T-helper 17 cell (primary cell): Measurements from ENCODE around the gene ACOT7. TPM values are rescaled to one million over a fixed set of nuclear protein-coding genes. Genes with fewer than 3 reads are reported as not detected.
"Not testable (repeated sequence)": the region's sequence is repeated elsewhere in the genome, so short reads cannot be mapped to it uniquely, and the experiment has no call there.

Experiments
- ATAC-seq: fragments of 150-1000 bp; cut with Tn5 transposase; 2 replicates; pipeline ENCODE4 v1.10.0; 2021; ENCODE audit warnings: mild to moderate bottlenecking, moderate library complexity
- DNase-seq, 3 donors: peaks; one replicate each; pipeline versions ENCODE4 v3.0.0 to v3.0.0-alpha.2; 2020 to 2021
- H3K9me3 ChIP-seq: one replicate; pipeline ENCODE4 v1.7.0; 2013; ENCODE audit warnings: low read length, mild to moderate bottlenecking; ENCODE audit not compliant: control insufficient read depth, poor library complexity, severe bottlenecking
- H3K27ac Mint-ChIP-seq: one replicate; pipeline ENCODE4 v1.8.0; 2022; ENCODE audit warnings: mild to moderate bottlenecking, moderate library complexity, mixed read lengths
- H3K27me3 Mint-ChIP-seq: one replicate; pipeline ENCODE4 v1.8.0; 2022; ENCODE audit warnings: mixed read lengths
- H3K36me3 Mint-ChIP-seq: one replicate; pipeline ENCODE4 v1.8.0; 2022; ENCODE audit warnings: low read depth, mixed read lengths
- H3K4me1 Mint-ChIP-seq: one replicate; pipeline ENCODE4 v1.8.0; 2022; ENCODE audit warnings: mild to moderate bottlenecking, mixed read lengths
- H3K4me3 Mint-ChIP-seq: one replicate; pipeline ENCODE4 v1.8.0; 2022; ENCODE audit warnings: mild to moderate bottlenecking, moderate library complexity, mixed read lengths
- total RNA-seq, 4 donors: library from RNA in 2 of 4; stranded (reverse) in 2 of 4; gene quantifications; one replicate each; pipeline ENCODE4 v1.2.3 and lab custom pipeline; 2022 to 2026

Gene ACOT7
- total RNA-seq, 2 donors from 2014 or later, result 4.9 to 7.1 TPM

- Mint-ChIP-seq H3K27me3 (peaks cover 10% of the 10 kb centered on the region), H3K36me3 (no peaks in the 10 kb centered on the region), H3K4me1 (peaks cover 15% of the 10 kb centered on the region), H3K27ac (peak overlapping the region; percentile 79), H3K4me3 (peak overlapping the region; percentile 91)
- no peaks in the 10 kb centered on the region for H3K9me3 ChIP-seq
- ATAC-seq (no peak), DNase-seq (no peak)
Observed at GRCh38 chr1:6234502-6235295, 158.9 kb downstream of the ACOT7 start.

DNA sequence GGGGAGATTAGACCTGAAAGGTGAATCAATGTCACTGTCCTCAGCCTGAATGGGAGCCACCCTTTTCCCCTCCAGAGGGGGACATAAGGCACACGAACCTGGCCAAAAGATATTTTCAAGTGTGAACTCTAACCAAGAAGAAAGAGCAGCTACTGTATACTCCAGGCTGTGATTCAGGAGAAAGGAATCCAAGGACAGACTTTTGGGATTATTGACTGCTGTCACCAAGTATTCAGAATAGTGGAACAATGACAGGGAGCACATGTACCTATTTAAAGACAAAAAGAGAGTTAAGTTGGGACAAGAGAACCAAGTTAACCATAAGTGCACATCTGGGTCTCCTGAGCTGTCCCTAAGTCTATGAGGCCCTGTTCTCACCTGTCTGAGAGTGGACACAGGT is 160.2 kb downstream of the ACOT7 start:
- no peak for DNase-seq
- Mint-ChIP-seq H3K4me3 (peak overlapping the region; percentile 36), H3K27me3 (no peaks in the 10 kb centered on the region), H3K27ac (no peak overlapping the region), H3K36me3 (no peaks in the 10 kb centered on the region), H3K4me1 (peaks cover 15% of the 10 kb centered on the region)
- no peaks in the 10 kb centered on the region for H3K9me3 ChIP-seq
- no peak for ATAC-seq

- H3K27me3 Mint-ChIP-seq, result no peaks in the 10 kb centered on the region
- ATAC-seq, result no peak
- DNase-seq, result no peak
- H3K27ac Mint-ChIP-seq, result no peak overlapping the region
- no peaks in the 10 kb centered on the region for H3K9me3 ChIP-seq
- no peak overlapping the region for H3K4me3 Mint-ChIP-seq
- peaks cover 7% of the 10 kb centered on the region for H3K4me1 Mint-ChIP-seq
- H3K36me3 Mint-ChIP-seq, result peaks cover 3% of the 10 kb centered on the region
Observed at GRCh38 chr1:6225651-6226050, 167.9 kb downstream of the ACOT7 start.

DNA sequence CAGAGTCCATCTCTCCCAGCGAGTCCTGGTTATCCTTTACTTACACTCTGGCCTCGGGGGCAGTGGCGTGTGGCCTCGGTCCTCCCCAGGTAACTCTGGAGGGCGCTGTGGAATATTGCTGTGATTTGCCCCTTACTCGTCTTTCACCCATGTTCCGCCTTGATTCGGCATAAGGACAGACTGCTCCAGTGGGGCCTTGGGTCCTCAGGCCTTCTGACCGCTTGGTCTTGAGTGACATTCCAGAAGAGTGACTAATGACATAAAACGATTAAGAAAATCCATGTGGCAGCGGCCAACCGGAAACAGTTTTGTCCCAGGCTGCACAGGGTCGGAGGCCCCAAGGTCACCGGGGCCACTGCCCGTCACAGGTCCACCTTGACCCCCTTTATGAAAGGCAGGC is 168.8 kb downstream of the ACOT7 start:
- H3K27me3 Mint-ChIP-seq, result no peaks in the 10 kb centered on the region

GRCh38 chr1:6223617-6224016 is 169.9 kb downstream of the ACOT7 start:
- peaks cover 7% of the 10 kb centered on the region for H3K4me1 Mint-ChIP-seq
- no peaks in the 10 kb centered on the region for H3K27me3 Mint-ChIP-seq
- no peaks in the 10 kb centered on the region for H3K9me3 ChIP-seq
- H3K27ac Mint-ChIP-seq, result no peak overlapping the region
- peaks cover 3% of the 10 kb centered on the region for H3K36me3 Mint-ChIP-seq
- no peak for ATAC-seq
- DNase-seq, result no peak
- no peak overlapping the region for H3K4me3 Mint-ChIP-seq

More for the DNA sequence above, 168.8 kb downstream of the ACOT7 start:
- no peak overlapping the region for H3K4me3 Mint-ChIP-seq
- no peaks in the 10 kb centered on the region for H3K9me3 ChIP-seq
- DNase-seq (no peak), ATAC-seq (no peak)
- H3K4me1 Mint-ChIP-seq, result peaks cover 7% of the 10 kb centered on the region
- no peak overlapping the region for H3K27ac Mint-ChIP-seq
- H3K36me3 Mint-ChIP-seq, result peaks cover 3% of the 10 kb centered on the region

DNA sequence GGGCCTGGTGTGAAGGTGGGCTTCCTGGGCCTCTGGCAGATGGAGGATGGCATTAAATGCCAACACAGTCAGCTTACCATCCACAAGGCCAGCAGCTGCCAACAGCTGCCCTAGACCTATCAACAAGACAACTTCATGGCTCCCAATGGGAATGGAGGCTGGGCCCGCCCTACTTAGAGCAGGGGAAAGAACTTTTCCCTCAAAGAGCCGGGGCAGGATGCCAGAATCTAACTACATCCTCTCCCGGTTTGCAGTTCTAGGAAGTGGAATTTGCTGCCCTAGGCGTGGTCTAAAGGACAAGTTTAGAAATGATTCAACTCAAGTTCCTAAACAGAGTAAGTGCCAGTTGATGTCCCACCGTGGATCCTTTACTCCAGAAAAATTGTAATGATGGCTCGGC is 170.9 kb downstream of the ACOT7 start:
- peaks cover 3% of the 10 kb centered on the region for H3K36me3 Mint-ChIP-seq
- DNase-seq, result no peak
- H3K4me1 Mint-ChIP-seq, result peaks cover 7% of the 10 kb centered on the region
- H3K27me3 Mint-ChIP-seq, result no peaks in the 10 kb centered on the region
- no peak for ATAC-seq
- no peak overlapping the region for H3K27ac Mint-ChIP-seq
- H3K4me3 Mint-ChIP-seq, result no peak overlapping the region
- no peaks in the 10 kb centered on the region for H3K9me3 ChIP-seq

DNA sequence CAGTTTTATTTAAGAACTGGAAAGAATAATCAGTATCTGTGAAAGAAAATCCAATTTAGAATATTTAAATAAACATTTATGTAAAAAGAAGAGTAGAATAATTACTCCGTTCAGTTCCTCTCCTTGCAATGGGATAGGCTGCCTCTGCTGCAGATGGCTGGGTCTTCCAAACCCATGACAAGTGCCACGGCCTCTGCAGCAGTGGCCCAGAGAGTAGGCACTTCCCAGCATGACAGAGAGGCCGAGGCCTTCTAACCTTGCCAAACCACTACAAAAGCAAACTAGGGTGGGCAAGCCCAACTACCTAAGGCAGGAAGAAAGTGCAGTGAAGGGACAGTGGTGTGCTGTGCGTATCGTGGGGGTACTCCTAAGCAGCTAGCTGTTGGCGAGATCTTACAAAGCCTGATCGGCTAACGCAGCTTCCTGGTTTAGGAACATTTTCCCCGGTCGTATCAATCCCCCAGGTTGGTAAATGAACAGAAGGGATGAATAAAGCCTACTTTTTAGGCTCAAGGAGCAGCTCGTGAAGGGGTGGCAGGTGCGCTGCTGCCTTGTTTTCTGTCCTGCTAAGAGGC is 172.3 kb downstream of the ACOT7 start:
- DNase-seq (no peak), ATAC-seq (no peak)
- H3K27ac Mint-ChIP-seq, result no peak overlapping the region
- H3K4me1 Mint-ChIP-seq, result peaks cover 5% of the 10 kb centered on the region
- H3K27me3 Mint-ChIP-seq, result no peaks in the 10 kb centered on the region
- H3K9me3 ChIP-seq, result no peaks in the 10 kb centered on the region
- H3K36me3 Mint-ChIP-seq, result peaks cover under 1% of the 10 kb centered on the region
- H3K4me3 Mint-ChIP-seq, result no peak overlapping the region

DNA sequence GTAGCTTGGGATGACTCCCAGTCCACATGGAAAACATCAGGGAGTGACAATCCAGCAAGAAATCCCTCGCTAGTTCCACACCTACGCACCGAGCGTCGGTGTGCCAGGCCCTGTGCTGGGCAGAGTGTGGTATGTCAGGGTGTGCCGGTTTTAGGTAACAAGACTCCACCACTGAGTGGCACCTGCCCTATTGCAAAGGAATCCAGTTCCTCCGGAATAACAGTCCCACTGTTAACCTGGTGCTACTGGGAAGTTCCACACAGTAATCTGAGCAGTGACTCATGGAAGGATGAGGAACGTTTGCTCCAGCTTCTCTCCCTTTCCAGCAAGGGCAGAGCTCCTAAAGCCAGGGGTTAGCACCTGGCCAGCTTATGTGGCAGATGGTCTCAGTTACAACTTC is 173.3 kb downstream of the ACOT7 start:
- Mint-ChIP-seq H3K4me3 (no peak overlapping the region), H3K36me3 (no peaks in the 10 kb centered on the region), H3K27me3 (no peaks in the 10 kb centered on the region), H3K4me1 (no peaks in the 10 kb centered on the region), H3K27ac (no peak overlapping the region)
- DNase-seq, result no peak
- no peaks in the 10 kb centered on the region for H3K9me3 ChIP-seq
- ATAC-seq, result no peak

DNA sequence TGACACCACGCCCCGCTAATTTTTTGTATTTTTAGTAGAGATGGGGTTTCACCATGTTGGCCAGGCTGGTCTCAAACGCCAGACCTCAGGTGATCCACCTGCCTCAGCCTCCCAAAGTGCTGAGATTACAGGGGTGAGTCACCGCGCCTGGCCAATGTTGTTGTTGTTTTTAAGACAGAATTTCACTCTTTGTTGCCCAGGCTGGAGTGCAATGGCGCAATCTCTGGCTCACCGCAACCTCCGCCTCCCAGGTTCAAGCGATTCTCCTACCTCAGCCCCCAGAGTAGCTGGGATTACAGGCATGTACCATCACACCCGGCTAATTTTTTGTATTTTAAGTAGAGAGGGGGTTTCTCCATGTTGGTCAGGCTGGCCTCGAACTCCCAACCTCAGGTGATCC is 173.9 kb downstream of the ACOT7 start:
- not testable (repeated sequence) for H3K36me3 Mint-ChIP-seq, H3K27ac Mint-ChIP-seq, H3K4me1 Mint-ChIP-seq, ATAC-seq, DNase-seq, H3K27me3 Mint-ChIP-seq, H3K4me3 Mint-ChIP-seq, H3K9me3 ChIP-seq

GRCh38 chr1:6218375-6219164 is 175.0 kb downstream of the ACOT7 start:
- H3K4me3 Mint-ChIP-seq, result no peak overlapping the region
- H3K36me3 Mint-ChIP-seq, result no peaks in the 10 kb centered on the region
- no peaks in the 10 kb centered on the region for H3K9me3 ChIP-seq
- no peak overlapping the region for H3K27ac Mint-ChIP-seq
- ATAC-seq, result no peak
- no peak for DNase-seq
- H3K4me1 Mint-ChIP-seq, result no peaks in the 10 kb centered on the region
- no peaks in the 10 kb centered on the region for H3K27me3 Mint-ChIP-seq

Other genes with a start within 250 kb of the ACOT7 start
- under 1 TPM; 0.12 to 0.63 TPM for gene CHD5, start 213.4 kb downstream of the ACOT7 start, total RNA-seq
- 100 to 1,000 TPM; 510 to 543 TPM for gene RPL22, start 194.2 kb downstream of the ACOT7 start, total RNA-seq
- gene RNF207, start 187.6 kb downstream of the ACOT7 start, total RNA-seq, result 10 to 100 TPM; 17.7 to 25.9 TPM
- 10 to 100 TPM in 1 of 2 donors, 1 to 10 TPM in 1; 9.8 to 10.2 TPM for gene ICMT, start 157.8 kb downstream of the ACOT7 start, total RNA-seq
- gene HES3, start 149.6 kb downstream of the ACOT7 start, total RNA-seq, result not detected
- gene GPR153, start 132.7 kb downstream of the ACOT7 start, total RNA-seq, result under 1 TPM; 0.23 to 0.37 TPM
- not detected for gene HES2, start 26.2 kb upstream of the ACOT7 start, total RNA-seq
- 10 to 100 TPM; 13.2 to 15.7 TPM for gene ESPN, start 31.0 kb upstream of the ACOT7 start, total RNA-seq
- gene TNFRSF25, start 72.4 kb upstream of the ACOT7 start, total RNA-seq, result 100 to 1,000 TPM; 393 to 433 TPM
- 10 to 100 TPM; 10.8 to 12.8 TPM for gene PLEKHG5, start 97.9 kb upstream of the ACOT7 start, total RNA-seq
- 10 to 100 TPM; 62.3 to 77.7 TPM for gene NOL9, start 160.7 kb upstream of the ACOT7 start, total RNA-seq
- gene TAS1R1, start 161.5 kb upstream of the ACOT7 start, total RNA-seq, result not detected
- 10 to 100 TPM; 34.0 to 34.2 TPM for gene ZBTB48, start 186.2 kb upstream of the ACOT7 start, total RNA-seq
- 10 to 100 TPM; 26.1 to 33.8 TPM for gene KLHL21, start 209.1 kb upstream of the ACOT7 start, total RNA-seq
- gene PHF13, start 220.0 kb upstream of the ACOT7 start, total RNA-seq, result 1 to 10 TPM; 5.9 to 8.0 TPM
- gene THAP3, start 231.1 kb upstream of the ACOT7 start, total RNA-seq, result 10 to 100 TPM; 13.3 to 14.0 TPM